BJ (cell line): ENCODE measurements around the gene MROH7. TPM values are rescaled to one million over a fixed set of nuclear protein-coding genes. Genes with fewer than 3 reads are reported as not detected.

ENCODE experiments used
- CTCF ChIA-PET: fragments of 350-600 bp; formaldehyde crosslinking; extraction: SDS; loops from one replicate; lab custom pipeline; 2021; ENCODE audit warnings: antibody characterized with exemption, inconsistent platforms; lab: Yijun Ruan, JAX
- POLR2A ChIA-PET: fragments of 300-600 bp; sonication (Branson Sonifier 250); formaldehyde crosslinking; extraction: SDS; loops from one replicate; lab custom pipeline; 2021; ENCODE audit warnings: antibody characterized with exemption; lab: Charles Lee
- DNase-seq: peaks from one replicate; pipeline ENCODE4 v3.0.0-alpha.2; 2011; ENCODE audit warnings: low read depth
- H3K27me3 ChIP-seq: 2 replicates; pipeline ENCODE4 v1.6.0; 2011; ENCODE audit warnings: low read length; ENCODE audit not compliant: control insufficient read depth, insufficient read depth
- H3K36me3 ChIP-seq: 2 replicates; pipeline ENCODE4 v1.5.1; 2011; ENCODE audit warnings: low read length; ENCODE audit not compliant: control insufficient read depth, insufficient read depth
- H3K4me3 ChIP-seq: 2 replicates; pipeline ENCODE4 v1.5.1; 2011; ENCODE audit warnings: low read depth, mild to moderate bottlenecking, control low read depth, low read length
- polyA plus RNA-seq: library from polyadenylated mRNA; depleted of rRNA; stranded (reverse); fragments of >200 nt; gene quantifications from 2 replicates; pipeline ENCODE4 v1.2.3, GENCODE V29; 2011
- TF ChIP-seq, protein P1 (sequence below): IDR thresholded peaks from 2 replicates; pipeline ENCODE4 v1.5.1; 2011; ENCODE audit warnings: low read depth, mild to moderate bottlenecking, control low read depth, inconsistent platforms, low read length, moderate library complexity; ENCODE audit not compliant: insufficient read depth

Gene MROH7
- polyA plus RNA-seq, 1 experiment, result 0.10 TPM

DNA sequence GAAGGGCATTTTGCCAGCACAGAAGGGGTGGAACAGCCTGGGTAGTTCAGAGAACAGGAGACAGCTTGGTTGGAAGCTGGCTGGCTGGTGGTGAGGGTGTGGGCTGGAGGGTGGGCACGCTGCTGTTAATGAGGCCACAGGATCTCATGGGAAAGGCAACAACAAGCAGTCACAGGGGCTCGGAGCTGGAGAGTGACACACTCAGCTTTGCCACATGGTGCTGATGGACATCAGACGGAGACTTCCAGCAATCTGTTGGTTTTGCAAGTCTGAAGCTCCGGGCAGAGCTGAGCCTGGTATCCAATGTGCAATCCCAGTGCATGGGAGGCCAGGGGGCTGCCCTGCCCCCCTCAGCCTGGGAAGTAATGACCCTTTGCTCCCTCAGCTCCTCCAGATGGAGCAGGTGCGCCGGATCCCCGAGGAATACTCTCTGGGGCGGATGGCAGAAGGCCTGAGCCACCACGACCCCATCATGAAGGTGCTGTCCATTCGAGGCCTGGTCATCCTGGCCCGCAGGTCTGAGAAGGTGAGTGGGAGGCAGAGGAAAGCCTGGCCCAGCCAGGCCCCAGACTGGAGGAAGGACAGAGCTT is 58.4 kb downstream of the MROH7 start:
- DNase-seq, result no peak
- Histone ChIP-seq H3K4me3 (no peak overlapping the region), H3K36me3 (no peaks in the 10 kb centered on the region), H3K27me3 (peaks cover 7% of the 10 kb centered on the region)
- CTCF ChIA-PET, result interaction anchor here (0.6 kb wide), 1 partner anchor 28 kb away, joined by 4 read pairs; no protein-coding TSS in a partner anchor
- TF ChIP-seq, protein P1, sequence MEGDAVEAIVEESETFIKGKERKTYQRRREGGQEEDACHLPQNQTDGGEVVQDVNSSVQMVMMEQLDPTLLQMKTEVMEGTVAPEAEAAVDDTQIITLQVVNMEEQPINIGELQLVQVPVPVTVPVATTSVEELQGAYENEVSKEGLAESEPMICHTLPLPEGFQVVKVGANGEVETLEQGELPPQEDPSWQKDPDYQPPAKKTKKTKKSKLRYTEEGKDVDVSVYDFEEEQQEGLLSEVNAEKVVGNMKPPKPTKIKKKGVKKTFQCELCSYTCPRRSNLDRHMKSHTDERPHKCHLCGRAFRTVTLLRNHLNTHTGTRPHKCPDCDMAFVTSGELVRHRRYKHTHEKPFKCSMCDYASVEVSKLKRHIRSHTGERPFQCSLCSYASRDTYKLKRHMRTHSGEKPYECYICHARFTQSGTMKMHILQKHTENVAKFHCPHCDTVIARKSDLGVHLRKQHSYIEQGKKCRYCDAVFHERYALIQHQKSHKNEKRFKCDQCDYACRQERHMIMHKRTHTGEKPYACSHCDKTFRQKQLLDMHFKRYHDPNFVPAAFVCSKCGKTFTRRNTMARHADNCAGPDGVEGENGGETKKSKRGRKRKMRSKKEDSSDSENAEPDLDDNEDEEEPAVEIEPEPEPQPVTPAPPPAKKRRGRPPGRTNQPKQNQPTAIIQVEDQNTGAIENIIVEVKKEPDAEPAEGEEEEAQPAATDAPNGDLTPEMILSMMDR, result no peak
- POLR2A ChIA-PET, result no interaction called here

DNA sequence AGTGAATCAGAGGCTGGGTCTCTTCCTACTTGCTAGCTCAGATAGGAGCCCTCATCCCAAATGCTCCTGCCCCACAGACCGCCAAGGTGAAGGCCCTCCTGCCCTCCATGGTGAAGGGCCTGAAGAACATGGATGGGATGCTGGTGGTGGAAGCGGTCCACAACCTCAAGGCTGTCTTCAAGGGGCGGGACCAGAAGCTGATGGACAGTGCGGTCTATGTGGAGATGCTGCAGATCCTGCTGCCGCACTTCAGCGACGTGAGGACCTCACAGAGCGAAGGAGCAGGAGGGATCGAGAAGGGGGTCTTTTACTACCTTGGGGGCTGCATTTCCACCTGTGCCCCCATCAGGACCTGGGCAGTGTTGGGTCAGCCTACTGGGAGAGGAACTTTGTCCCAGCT is 59.5 kb downstream of the MROH7 start:
- no peak for DNase-seq
- H3K36me3 ChIP-seq, result no peaks in the 10 kb centered on the region
- H3K4me3 ChIP-seq, result no peak overlapping the region
- CTCF ChIA-PET, result no interaction called here
- TF ChIP-seq, protein P1, result no peak
- peaks cover 7% of the 10 kb centered on the region for H3K27me3 ChIP-seq
- POLR2A ChIA-PET, result no interaction called here

DNA sequence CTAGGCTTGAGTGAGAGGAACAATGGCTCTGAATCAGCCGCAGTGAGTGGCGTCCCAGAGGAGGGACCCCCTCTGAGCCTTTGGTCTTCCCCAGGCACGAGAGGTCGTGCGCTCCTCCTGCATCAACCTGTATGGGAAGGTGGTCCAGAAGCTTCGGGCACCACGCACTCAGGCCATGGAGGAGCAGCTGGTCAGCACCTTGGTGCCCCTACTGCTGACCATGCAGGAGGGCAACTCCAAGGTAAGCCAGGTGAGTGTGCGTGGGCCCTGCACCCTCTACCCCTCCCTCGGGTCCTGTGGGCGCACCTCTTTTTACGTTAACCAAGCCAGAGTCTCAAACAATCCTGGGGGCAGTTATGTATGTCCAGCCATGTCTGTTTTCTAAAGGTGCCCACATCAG is 60.4 kb downstream of the MROH7 start:
- DNase-seq, result no peak
- ChIA-PET CTCF (no interaction called here), POLR2A (no interaction called here)
- Histone ChIP-seq H3K27me3 (peaks cover 9% of the 10 kb centered on the region), H3K36me3 (no peaks in the 10 kb centered on the region), H3K4me3 (no peak overlapping the region)
- TF ChIP-seq, protein P1, result no peak

DNA sequence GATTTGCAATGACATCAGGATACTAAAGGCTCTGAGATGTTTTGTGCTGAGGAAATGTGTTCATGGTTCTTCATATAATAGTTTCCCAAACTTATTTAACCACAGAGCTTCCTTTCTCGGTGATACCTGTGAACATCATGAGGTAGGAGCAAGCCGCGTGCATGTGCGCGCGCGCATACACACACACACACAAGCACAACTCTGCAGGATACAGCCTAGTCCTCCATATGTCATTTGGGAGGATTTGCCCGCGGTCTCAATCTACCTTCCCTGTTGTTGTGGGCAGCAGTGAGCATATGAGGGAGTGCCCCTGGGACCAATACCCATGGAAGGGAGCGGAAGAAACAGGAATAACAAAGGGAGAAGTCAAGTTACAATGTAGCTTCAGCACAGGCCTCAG is 61.9 kb downstream of the MROH7 start:
- Histone ChIP-seq H3K36me3 (no peaks in the 10 kb centered on the region), H3K4me3 (no peak overlapping the region), H3K27me3 (peaks cover 11% of the 10 kb centered on the region)
- POLR2A ChIA-PET, result no interaction called here
- no peak for DNase-seq
- CTCF ChIA-PET, result interaction anchor here (1.0 kb wide), 1 partner anchor 12 kb away, joined by 3 read pairs; no protein-coding TSS in a partner anchor
- TF ChIP-seq, protein P1, result no peak

DNA sequence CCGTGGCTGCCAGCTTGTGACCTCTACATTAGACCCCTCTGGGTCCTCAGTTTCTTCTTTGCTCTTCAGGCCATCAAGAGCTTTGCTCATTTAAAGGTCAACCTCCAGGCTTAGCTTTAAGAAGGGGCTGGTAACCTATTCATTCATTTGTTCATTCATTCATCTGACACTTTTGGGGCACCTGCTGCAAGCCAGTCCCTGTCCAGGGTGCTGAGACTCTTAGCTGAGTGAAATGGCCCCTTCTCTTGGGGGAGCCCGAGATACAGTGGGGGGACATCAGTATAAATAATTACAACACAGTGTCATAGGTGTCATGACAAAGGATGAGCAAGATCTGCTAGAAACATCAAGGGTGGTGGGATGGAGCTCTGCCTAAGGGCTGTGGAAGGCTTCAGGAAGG is 63.6 kb downstream of the MROH7 start:
- POLR2A ChIA-PET, result no interaction called here
- TF ChIP-seq, protein P1, result no peak
- DNase-seq, result no peak

More for the DNA sequence above, 63.6 kb downstream of the MROH7 start:
- CTCF ChIA-PET, result no interaction called here
- no peak overlapping the region for H3K4me3 ChIP-seq
- H3K27me3 ChIP-seq, result peaks cover 12% of the 10 kb centered on the region
- no peaks in the 10 kb centered on the region for H3K36me3 ChIP-seq
